ENCODE measurements around the gene NCK1.

NCK1 gene

GRCh38 chr3:136938334-136938733 is 76.3 kb downstream of the NCK1 start:
- Histone ChIP-seq H3K27me3 (ENCODE audit: insufficient read depth, low read length) (no peaks in the 10 kb centered on the region), H3K79me2 (ENCODE audit: insufficient read depth, low read length) (peaks cover 51% of the 10 kb centered on the region), H3K9me2 (ENCODE audit: low read depth, low read length) (no peaks in the 10 kb centered on the region), H3K9ac (ENCODE audit: low read length) (no peak overlapping the region), H3F3A (ENCODE audit: insufficient read depth, low read length) (no peaks in the 10 kb centered on the region), H2AFZ (ENCODE audit: low read length) (no peak overlapping the region), H3K9me3 (ENCODE audit: low read length) (peaks cover 13% of the 10 kb centered on the region), H3K36me3 (ENCODE audit: insufficient read depth, low read length) (peaks cover 53% of the 10 kb centered on the region), H4K20me1 (ENCODE audit: insufficient read depth, low read length) (no peaks in the 10 kb centered on the region), H3K4me2 (ENCODE audit: low read length) (no peak overlapping the region), H3K4me1 (ENCODE audit: insufficient read depth, low read length, severe bottlenecking) (peaks cover 41% of the 10 kb centered on the region), H3K27ac (ENCODE audit: low read depth, low read length, poor library complexity, severe bottlenecking) (no peak overlapping the region), H3K4me3 (ENCODE audit: low read depth, low read length, poor library complexity, severe bottlenecking) (no peak overlapping the region)
- no peak for TF ChIP-seq CTCF (IDR thresholded peaks at IDR 0.05; ENCODE audit: low read length)
- no peak for TF ChIP-seq EZH2 (IDR thresholded peaks at IDR 0.05; ENCODE audit: borderline replicate concordance, low read length)

GRCh38 chr3:136939489-136939888 is 77.5 kb downstream of the NCK1 start:
- Histone ChIP-seq H2AFZ (ENCODE audit: low read length) (no peak overlapping the region), H3K27me3 (ENCODE audit: insufficient read depth, low read length) (no peaks in the 10 kb centered on the region), H3K4me3 (ENCODE audit: low read depth, low read length, poor library complexity, severe bottlenecking) (no peak overlapping the region), H4K20me1 (ENCODE audit: insufficient read depth, low read length) (no peaks in the 10 kb centered on the region), H3K27ac (ENCODE audit: low read depth, low read length, poor library complexity, severe bottlenecking) (no peak overlapping the region), H3K9me3 (ENCODE audit: low read length) (peaks cover 13% of the 10 kb centered on the region), H3K4me1 (ENCODE audit: insufficient read depth, low read length, severe bottlenecking) (peaks cover 41% of the 10 kb centered on the region), H3K9me2 (ENCODE audit: low read depth, low read length) (no peaks in the 10 kb centered on the region), H3K4me2 (ENCODE audit: low read length) (no peak overlapping the region), H3F3A (ENCODE audit: insufficient read depth, low read length) (no peaks in the 10 kb centered on the region), H3K36me3 (ENCODE audit: insufficient read depth, low read length) (peaks cover 45% of the 10 kb centered on the region), H3K79me2 (ENCODE audit: insufficient read depth, low read length) (peaks cover 51% of the 10 kb centered on the region), H3K9ac (ENCODE audit: low read length) (no peak overlapping the region)
- TF ChIP-seq CTCF (IDR thresholded peaks at IDR 0.05; ENCODE audit: low read length) (no peak), EZH2 (IDR thresholded peaks at IDR 0.05; ENCODE audit: borderline replicate concordance, low read length) (no peak)

GRCh38 chr3:136942803-136943202 is 80.8 kb downstream of the NCK1 start:
- Histone ChIP-seq H3K4me1 (ENCODE audit: insufficient read depth, low read length, severe bottlenecking) (peaks cover 46% of the 10 kb centered on the region), H3K27ac (ENCODE audit: low read depth, low read length, poor library complexity, severe bottlenecking) (no peak overlapping the region)

More at GRCh38 chr3:136942803-136943202, 80.8 kb downstream of the NCK1 start:
- Histone ChIP-seq H3K4me3 (ENCODE audit: low read depth, low read length, poor library complexity, severe bottlenecking) (no peak overlapping the region), H4K20me1 (ENCODE audit: insufficient read depth, low read length) (no peaks in the 10 kb centered on the region), H3K4me2 (ENCODE audit: low read length) (no peak overlapping the region), H2AFZ (ENCODE audit: low read length) (no peak overlapping the region), H3F3A (ENCODE audit: insufficient read depth, low read length) (no peaks in the 10 kb centered on the region; the same call in 1 of the 2 replicates), H3K79me2 (ENCODE audit: insufficient read depth, low read length) (peaks cover 35% of the 10 kb centered on the region), H3K27me3 (ENCODE audit: insufficient read depth, low read length) (no peaks in the 10 kb centered on the region), H3K36me3 (ENCODE audit: insufficient read depth, low read length) (peaks cover 29% of the 10 kb centered on the region), H3K9me3 (ENCODE audit: low read length) (peaks cover 4% of the 10 kb centered on the region), H3K9me2 (ENCODE audit: low read depth, low read length) (no peaks in the 10 kb centered on the region), H3K9ac (ENCODE audit: low read length) (no peak overlapping the region)
- no peak for TF ChIP-seq EZH2 (IDR thresholded peaks at IDR 0.05; ENCODE audit: borderline replicate concordance, low read length)
- no peak for TF ChIP-seq CTCF (IDR thresholded peaks at IDR 0.05; ENCODE audit: low read length)
